Effector memory CD4-positive, alpha-beta T cell (primary cell): Measurements from ENCODE around the gene HPCAL1.
"Not testable (repeated sequence)": the region's sequence is repeated elsewhere in the genome, so short reads cannot be mapped to it uniquely, and the experiment has no call there.

Experiments used
- DNase-seq, 3 donors: peaks; one replicate each; pipeline ENCODE4 v3.0.0-alpha.2; 2020
- H3K27ac ChIP-seq: 2 replicates; pipeline ENCODE4 v1.7.0; 2013; ENCODE audit warnings: mild to moderate bottlenecking, low read length, moderate library complexity; ENCODE audit not compliant: insufficient read depth, poor library complexity, severe bottlenecking
- H3K27me3 ChIP-seq: replicated peaks from 2 replicates; pipeline ENCODE4 v1.7.0; 2013; ENCODE audit warnings: mild to moderate bottlenecking, low read length; ENCODE audit not compliant: insufficient read depth, control insufficient read depth, poor library complexity, severe bottlenecking
- H3K36me3 ChIP-seq: 2 replicates; pipeline ENCODE4 v1.7.0; 2013; ENCODE audit warnings: mild to moderate bottlenecking, low read length, moderate library complexity; ENCODE audit not compliant: control insufficient read depth, insufficient read depth
- H3K4me1 ChIP-seq: 2 replicates; pipeline ENCODE4 v1.7.0; 2013; ENCODE audit warnings: low read length, mild to moderate bottlenecking; ENCODE audit not compliant: control insufficient read depth, insufficient read depth, poor library complexity, severe bottlenecking
- H3K4me3 ChIP-seq: 2 replicates; pipeline ENCODE4 v1.7.0; 2013; ENCODE audit warnings: low read length, low read depth, mild to moderate bottlenecking; ENCODE audit not compliant: insufficient read depth, poor library complexity, severe bottlenecking
- H3K9me3 ChIP-seq: 2 replicates; pipeline ENCODE4 v1.7.0; 2013; ENCODE audit warnings: mild to moderate bottlenecking, low read length, moderate library complexity; ENCODE audit not compliant: control insufficient read depth

Gene HPCAL1

GRCh38 chr2:10457195-10457594 is 154.5 kb downstream of the HPCAL1 start:
- not testable (repeated sequence) for H3K9me3 ChIP-seq, H3K27ac ChIP-seq, H3K4me1 ChIP-seq, H3K36me3 ChIP-seq, DNase-seq, H3K4me3 ChIP-seq, H3K27me3 ChIP-seq

GRCh38 chr2:10457846-10458598 is 155.3 kb downstream of the HPCAL1 start:
- no peak overlapping the region for H3K4me3 ChIP-seq
- DNase-seq = no peak

GRCh38 chr2:10460366-10460796 is 157.7 kb downstream of the HPCAL1 start:
- DNase-seq = no peak

More at GRCh38 chr2:10457846-10458598, 155.3 kb downstream of the HPCAL1 start:
- Histone ChIP-seq H3K36me3 (no peaks in the 10 kb centered on the region), H3K4me1 (no peaks in the 10 kb centered on the region), H3K9me3 (no peaks in the 10 kb centered on the region), H3K27ac (no peak overlapping the region), H3K27me3 (no peaks in the 10 kb centered on the region)

GRCh38 chr2:10462178-10463083 is 159.7 kb downstream of the HPCAL1 start:
- no peaks in the 10 kb centered on the region for H3K4me1 ChIP-seq
- H3K36me3 ChIP-seq = no peaks in the 10 kb centered on the region
- H3K27ac ChIP-seq = no peak overlapping the region
- no peaks in the 10 kb centered on the region for H3K27me3 ChIP-seq
- no peaks in the 10 kb centered on the region for H3K9me3 ChIP-seq
- no peak for DNase-seq
- H3K4me3 ChIP-seq = no peak overlapping the region

More at GRCh38 chr2:10460366-10460796, 157.7 kb downstream of the HPCAL1 start:
- no peak overlapping the region for H3K27ac ChIP-seq
- no peaks in the 10 kb centered on the region for H3K4me1 ChIP-seq
- no peaks in the 10 kb centered on the region for H3K27me3 ChIP-seq
- no peaks in the 10 kb centered on the region for H3K9me3 ChIP-seq
- no peaks in the 10 kb centered on the region for H3K36me3 ChIP-seq
- no peak overlapping the region for H3K4me3 ChIP-seq

- no peak for DNase-seq
- Histone ChIP-seq H3K27me3 (no peaks in the 10 kb centered on the region), H3K36me3 (no peaks in the 10 kb centered on the region), H3K27ac (no peak overlapping the region), H3K4me1 (no peaks in the 10 kb centered on the region), H3K9me3 (no peaks in the 10 kb centered on the region), H3K4me3 (no peak overlapping the region)
Measured at GRCh38 chr2:10465910-10466309, 163.2 kb downstream of the HPCAL1 start.

DNA sequence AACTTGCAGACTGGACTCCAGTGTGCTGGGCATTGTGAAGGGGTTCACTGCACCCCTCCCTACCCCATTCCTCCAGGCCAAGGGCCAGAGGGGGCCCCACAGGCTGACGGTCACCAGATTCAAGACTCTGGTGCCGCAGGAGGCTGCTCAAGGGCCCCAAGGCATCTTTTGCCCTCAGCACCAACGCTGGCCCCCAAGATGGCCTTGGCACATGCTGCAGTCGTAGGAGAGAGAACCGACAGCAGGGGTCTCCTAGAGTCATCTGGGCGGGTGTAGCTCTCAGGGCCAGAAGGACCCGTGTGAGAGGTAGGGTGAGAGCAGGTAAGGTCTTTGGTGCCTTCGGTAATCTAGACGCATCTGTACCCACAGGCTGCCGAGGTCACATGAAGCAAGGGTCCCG is 164.1 kb downstream of the HPCAL1 start:
- H3K4me1 ChIP-seq = no peaks in the 10 kb centered on the region
- no peaks in the 10 kb centered on the region for H3K27me3 ChIP-seq
- H3K27ac ChIP-seq = no peak overlapping the region
- DNase-seq = no peak
- no peaks in the 10 kb centered on the region for H3K9me3 ChIP-seq
- H3K36me3 ChIP-seq = no peaks in the 10 kb centered on the region
- H3K4me3 ChIP-seq = no peak overlapping the region

DNA sequence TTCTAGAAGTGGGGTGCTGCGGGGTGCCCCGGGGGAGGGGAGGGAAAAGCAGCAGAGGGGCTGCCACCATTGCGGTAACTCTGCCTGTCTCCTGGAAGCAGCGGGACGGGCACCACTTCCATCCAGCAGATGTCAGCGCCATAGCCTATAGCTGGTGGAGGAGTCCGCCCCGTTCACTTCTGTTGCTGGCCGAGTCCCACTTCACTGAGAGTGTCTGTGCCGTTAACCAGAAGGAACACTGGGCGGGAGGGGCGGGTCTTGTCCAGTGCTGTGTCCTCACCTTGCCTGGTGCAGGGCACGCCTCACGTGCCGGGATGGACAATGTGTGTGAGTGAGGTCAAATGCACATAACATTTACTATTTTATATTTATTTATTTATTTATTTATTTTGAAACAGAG is 164.7 kb downstream of the HPCAL1 start:
- no peaks in the 10 kb centered on the region for H3K9me3 ChIP-seq
- H3K36me3 ChIP-seq = no peaks in the 10 kb centered on the region
- H3K4me3 ChIP-seq = no peak overlapping the region
- DNase-seq = no peak
- H3K4me1 ChIP-seq = no peaks in the 10 kb centered on the region
- H3K27ac ChIP-seq = no peak overlapping the region
- H3K27me3 ChIP-seq = no peaks in the 10 kb centered on the region

DNA sequence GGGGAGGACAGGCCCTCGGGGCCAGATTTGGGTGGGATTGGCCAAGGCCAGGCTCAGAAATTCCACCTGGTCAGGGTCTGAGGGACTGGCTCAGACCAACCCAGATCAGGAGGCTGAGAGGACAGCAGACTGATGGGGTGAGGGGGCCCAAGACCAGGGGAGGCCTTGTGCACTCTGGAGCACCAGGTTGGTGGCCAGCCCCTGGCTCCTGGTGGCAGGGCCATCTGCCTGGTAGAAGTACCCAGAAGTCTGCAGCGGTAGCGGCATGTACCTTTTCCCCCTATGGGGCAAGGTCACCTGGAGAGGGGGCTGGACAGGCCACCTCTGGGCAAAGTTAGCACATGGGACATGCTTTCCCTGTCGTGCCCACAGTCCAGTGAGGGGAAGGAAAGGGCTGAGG is 166.6 kb downstream of the HPCAL1 start:
- Histone ChIP-seq H3K27me3 (no peaks in the 10 kb centered on the region), H3K27ac (no peak overlapping the region), H3K4me1 (no peaks in the 10 kb centered on the region), H3K36me3 (no peaks in the 10 kb centered on the region), H3K9me3 (no peaks in the 10 kb centered on the region), H3K4me3 (no peak overlapping the region)
- no peak for DNase-seq

GRCh38 chr2:10469955-10470608 is 167.4 kb downstream of the HPCAL1 start:
- Histone ChIP-seq H3K4me3 (no peak overlapping the region), H3K27me3 (no peaks in the 10 kb centered on the region), H3K36me3 (no peaks in the 10 kb centered on the region), H3K4me1 (no peaks in the 10 kb centered on the region), H3K9me3 (no peaks in the 10 kb centered on the region), H3K27ac (no peak overlapping the region)
- no peak for DNase-seq
